Type B pancreatic cell (in vitro differentiated cells): ENCODE measurements around the gene COL6A1. TPM values are rescaled to one million over a fixed set of nuclear protein-coding genes. Genes with fewer than 3 reads are reported as not detected.

Source experiments
- DNase-seq: peaks from one replicate; pipeline ENCODE4 v3.0.0; 2021; ENCODE audit warnings: mixed read lengths; ENCODE audit not compliant: unreplicated experiment; ENCODE audit errors: extremely low spot score
- H3K27ac Mint-ChIP-seq: 2 replicates; pipeline ENCODE4 v1.8.0; 2021; ENCODE audit warnings: mild to moderate bottlenecking, mixed read lengths
- H3K27me3 Mint-ChIP-seq: 2 replicates; pipeline ENCODE4 v1.8.0; 2021; ENCODE audit warnings: mixed read lengths
- H3K36me3 Mint-ChIP-seq: 2 replicates; pipeline ENCODE4 v1.8.0; 2021; ENCODE audit warnings: mixed read lengths
- H3K4me1 Mint-ChIP-seq: one replicate; pipeline ENCODE4 v1.8.0; 2021; ENCODE audit warnings: mixed read lengths; ENCODE audit not compliant: unreplicated experiment
- H3K4me3 Mint-ChIP-seq: 2 replicates; pipeline ENCODE4 v1.8.0; 2021; ENCODE audit warnings: mild to moderate bottlenecking, mixed read lengths
- H3K9me3 Mint-ChIP-seq: 2 replicates; pipeline ENCODE4 v1.8.0; 2021; ENCODE audit warnings: mixed read lengths
- CTCF ChIP-seq: fragments of 200-600 bp; sonication (generic); conservative IDR thresholded peaks from 2 replicates; pipeline ENCODE4 v1.5.0; 2021; ENCODE audit warnings: antibody characterized with exemption, mild to moderate bottlenecking
- total RNA-seq: library from RNA; stranded (reverse); gene quantifications from 2 replicates; pipeline ENCODE4 v1.2.1, GENCODE V29; 2021; ENCODE audit warnings: low replicate concordance

COL6A1 gene
- total RNA-seq, 1 donor from 2014 or later = 167 TPM

DNA sequence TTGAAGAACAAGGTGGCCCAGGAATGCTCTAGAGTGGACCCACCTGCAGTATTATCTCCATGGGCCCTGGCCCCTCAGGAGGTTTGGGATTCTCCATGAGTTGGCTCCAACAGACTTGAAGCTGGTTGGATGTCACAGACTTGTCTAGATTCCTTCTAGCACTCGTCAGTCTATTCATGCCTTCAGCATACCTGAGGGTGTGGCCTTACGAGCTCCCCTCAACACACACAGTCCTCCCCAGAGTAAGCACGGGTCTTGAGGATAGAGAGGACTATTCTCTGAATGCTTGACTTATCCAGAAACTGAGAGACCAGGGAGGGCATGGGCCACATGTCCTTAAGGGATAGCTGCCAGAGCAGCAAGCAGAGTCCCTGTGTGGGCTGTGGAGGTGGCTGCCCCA is 45.9 kb upstream of the COL6A1 start:
- H3K36me3 Mint-ChIP-seq = no peaks in the 10 kb centered on the region
- H3K4me3 Mint-ChIP-seq = no peak overlapping the region
- no peak for TF ChIP-seq CTCF
- H3K4me1 Mint-ChIP-seq = no peaks in the 10 kb centered on the region
- peaks cover 17% of the 10 kb centered on the region for H3K27me3 Mint-ChIP-seq
- no peaks in the 10 kb centered on the region for H3K9me3 Mint-ChIP-seq
- DNase-seq = no peak
- no peak overlapping the region for H3K27ac Mint-ChIP-seq

GRCh38 chr21:45937721-45938452 is 43.7 kb upstream of the COL6A1 start:
- no peak for TF ChIP-seq CTCF
- Mint-ChIP-seq H3K36me3 (no peaks in the 10 kb centered on the region), H3K4me3 (no peak overlapping the region), H3K9me3 (no peaks in the 10 kb centered on the region), H3K4me1 (no peaks in the 10 kb centered on the region), H3K27ac (no peak overlapping the region), H3K27me3 (peaks cover 16% of the 10 kb centered on the region)
- no peak for DNase-seq

GRCh38 chr21:45938453-45938755 is 43.2 kb upstream of the COL6A1 start:
- peaks cover 11% of the 10 kb centered on the region for H3K27me3 Mint-ChIP-seq
- H3K36me3 Mint-ChIP-seq = no peaks in the 10 kb centered on the region
- DNase-seq = no peak

DNA sequence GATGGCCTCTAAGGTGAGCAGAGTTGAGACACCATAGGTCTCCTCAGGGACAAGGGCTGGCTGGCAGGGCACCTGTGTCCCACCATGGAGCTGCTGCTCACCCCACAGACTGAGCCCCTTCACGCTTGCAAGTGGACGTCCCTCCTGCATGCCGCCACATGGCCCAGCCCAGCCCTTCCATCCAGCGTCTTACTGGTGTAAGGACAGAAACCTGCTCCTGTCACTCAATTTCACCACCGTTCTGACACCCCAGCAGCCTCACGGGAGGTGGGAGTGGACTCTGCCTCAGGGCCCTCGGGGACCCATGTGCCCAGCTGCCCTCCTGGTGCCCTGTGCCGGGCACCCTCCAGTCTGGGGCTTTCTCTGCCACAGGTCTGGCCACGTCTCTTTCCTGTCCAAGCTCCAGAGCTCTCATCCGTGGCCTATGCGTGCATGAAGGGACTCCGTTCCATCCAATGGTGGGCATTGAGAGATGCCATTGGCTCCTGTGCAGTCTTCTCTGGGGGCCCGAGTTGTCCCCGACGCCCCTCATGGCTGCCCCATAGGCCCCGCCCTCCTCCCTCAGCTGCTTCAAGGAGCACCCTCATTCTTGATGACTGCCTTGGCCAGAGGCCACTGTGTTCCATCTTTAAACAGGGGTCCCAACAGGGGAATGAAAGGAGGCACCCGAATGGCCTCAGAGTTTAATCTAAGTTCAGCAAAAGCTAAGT is 42.6 kb upstream of the COL6A1 start:
- no peaks in the 10 kb centered on the region for H3K4me1 Mint-ChIP-seq

More at GRCh38 chr21:45938453-45938755, 43.2 kb upstream of the COL6A1 start:
- H3K4me3 Mint-ChIP-seq = no peak overlapping the region
- no peak overlapping the region for H3K27ac Mint-ChIP-seq
- no peaks in the 10 kb centered on the region for H3K9me3 Mint-ChIP-seq
- TF ChIP-seq CTCF = no peak
- no peaks in the 10 kb centered on the region for H3K4me1 Mint-ChIP-seq

GRCh38 chr21:45939521-45940045 is 42.0 kb upstream of the COL6A1 start:
- Mint-ChIP-seq H3K4me1 (no peaks in the 10 kb centered on the region), H3K9me3 (no peaks in the 10 kb centered on the region), H3K4me3 (no peak overlapping the region), H3K27me3 (peaks cover 8% of the 10 kb centered on the region), H3K27ac (no peak overlapping the region), H3K36me3 (no peaks in the 10 kb centered on the region)
- no peak for DNase-seq
- TF ChIP-seq CTCF = no peak

More for the DNA sequence above, 42.6 kb upstream of the COL6A1 start:
- no peaks in the 10 kb centered on the region for H3K9me3 Mint-ChIP-seq
- H3K27ac Mint-ChIP-seq = no peak overlapping the region
- H3K36me3 Mint-ChIP-seq = no peaks in the 10 kb centered on the region
- H3K27me3 Mint-ChIP-seq = peaks cover 8% of the 10 kb centered on the region
- no peak overlapping the region for H3K4me3 Mint-ChIP-seq
- no peak for DNase-seq
- TF ChIP-seq CTCF = no peak
